Ovary (tissue), 9 donors: Measurements from ENCODE around the gene RPRD2. TPM values are rescaled to one million over a fixed set of nuclear protein-coding genes. Genes with fewer than 3 reads are reported as not detected.
A peak's percentile ranks its signal among the peaks of the same experiment; 100 is the strongest.

Experiments used
- DNase-seq, 5 donors: peaks; one replicate each; pipeline ENCODE4 v3.0.0-alpha.2; 2019 to 2020
- H3K27ac ChIP-seq, 2 donors: fragments of 200-600 bp; one replicate each; pipeline versions ENCODE4 v1.5.1 to v1.8.0; 2019 to 2022
- H3K27me3 ChIP-seq: fragments of 200-600 bp; one replicate; pipeline ENCODE4 v1.8.0; 2022
- H3K36me3 ChIP-seq: fragments of 200-600 bp; sonication (generic); one replicate; pipeline ENCODE4 v1.5.1; 2019
- H3K4me1 ChIP-seq: one replicate; pipeline ENCODE4 v1.8.1; 2013; ENCODE audit warnings: mild to moderate bottlenecking, moderate library complexity; ENCODE audit not compliant: insufficient read depth
- H3K4me3 ChIP-seq: fragments of 200-600 bp; sonication (generic); one replicate; pipeline ENCODE4 v1.5.1; 2017
- H3K9me3 ChIP-seq, 2 donors: fragments of 200-600 bp in 1 of 2; sonication (generic) in 1 of 2; one replicate each; pipeline versions ENCODE4 v1.5.1 to v1.8.1; 2013 to 2019; ENCODE audit warnings: mild to moderate bottlenecking in 1 of 2, moderate library complexity in 1 of 2
- CTCF ChIP-seq, 3 donors: fragments of 450-650 bp in 2 of 3; fragments of 200-600 bp in 1 of 3; IDR thresholded peaks; one replicate each; pipeline versions ENCODE4 v1.5.1 to v1.8.0; 2016 to 2022; ENCODE audit warnings: antibody characterized with exemption in 3 of 3, mild to moderate bottlenecking in 1 of 3
- EP300 ChIP-seq: sonication (generic); formaldehyde crosslinking; IDR thresholded peaks from one replicate; pipeline ENCODE4 v1.6.1; 2017; ENCODE audit warnings: antibody characterized with exemption
- POLR2A ChIP-seq: fragments of 450-650 bp; IDR thresholded peaks from one replicate; pipeline ENCODE4 v1.6.1; 2017; ENCODE audit warnings: antibody characterized with exemption, mild to moderate bottlenecking, moderate library complexity
- WGBS, 3 donors: extraction: QIAGEN DNeasy Blood & Tissue Kit in 1 of 3; methylation state at CpG; one replicate each; pipeline versions ENCODE4 v1.1.5 to v1.1.7; 2013 to 2017; 5-methylcytosine and 5-hydroxymethylcytosine counted together
- intact Hi-C, 4 donors: fragments of 100-400 bp; cut with DNase I; formaldehyde crosslinking; loops; one replicate each; pipeline versions ENCODE4 v1.11.0 to v1.15.1; 2022 to 2023
- polyA plus RNA-seq, 2 donors: library from polyadenylated mRNA; stranded (reverse); fragments of 200-250 nt in 1 of 2; fragments of 350-450 nt in 1 of 2; fragmentation: Illumina TruSeq in 1 of 2; extraction: RNeasy Lipid Tissue Mini Kit (QIAGEN cat#74804) in 1 of 2; gene quantifications; one replicate each; pipeline ENCODE4 v1.2.3, GENCODE V29; 2013 to 2014
- total RNA-seq, 7 donors: library from RNA; depleted of rRNA in 2 of 7; stranded (reverse); fragments of >200 nt in 2 of 7; fragmentation: NEBNext Ultra II Directional in 3 of 7; extraction: Animal tissue kit (Norgen Biotek cat#: 25700) in 3 of 7; gene quantifications; one replicate each; pipeline versions ENCODE4 v1.1.0 to v1.2.4, GENCODE V29; 2016 to 2023
- donor health status: DM: no; HTN: no; CAD: no; lungs with moderate emphysema.
- donor health status: DM: no; HTN: no; CAD: no.
- donor health status: Bipolar disorder and iron deficiency.
- donor health status: DM: yes; HTN: yes; CAD: no.
- donor health status: DM: no; HTN: no; CAD: no.
- donor health status: DM: yes; HTN: yes; CAD: no.

RPRD2 gene
- total and polyA plus RNA-seq, 9 donors: 18.2 to 55.6 (median 43.9) TPM

DNA sequence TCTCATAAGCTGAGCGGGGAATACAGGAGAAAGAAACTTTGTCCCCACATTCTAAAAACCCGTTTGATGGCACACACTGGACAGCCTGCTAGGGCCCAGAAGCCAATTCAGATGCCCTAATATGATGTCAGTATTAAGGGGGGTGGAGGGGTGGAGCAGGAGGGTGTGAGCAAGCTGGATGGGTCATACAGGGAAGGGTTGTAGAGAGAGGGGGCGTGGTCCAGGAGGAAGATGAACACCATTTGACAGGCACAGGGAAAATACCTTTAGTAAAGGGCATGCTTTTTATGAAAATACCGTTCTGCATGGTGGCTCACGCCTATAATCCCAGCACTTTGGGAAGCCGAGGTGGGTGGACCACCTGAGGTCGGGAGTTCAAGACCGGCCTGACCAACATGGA lies 129.2 kb downstream of the RPRD2 start:
- WGBS, 3 donors: 92 to 97% (median 95%) methylated on average over 8 of the region's 8 CpGs
- intact Hi-C loops: no loop called here
- Histone ChIP-seq H3K27ac (no peak overlapping the region), H3K4me3 (no peak overlapping the region), H3K4me1 (peaks cover under 1% of the 10 kb centered on the region), H3K36me3 (no peaks in the 10 kb centered on the region), H3K27me3 (no peaks in the 10 kb centered on the region), H3K9me3 (no peaks in the 10 kb centered on the region)
- DNase-seq: peak in 1 of 5 donors; percentile 4
- TF ChIP-seq POLR2A: no peak
- no peak for TF ChIP-seq CTCF (IDR thresholded peaks at IDR 0.05)
- TF ChIP-seq EP300: no peak

DNA sequence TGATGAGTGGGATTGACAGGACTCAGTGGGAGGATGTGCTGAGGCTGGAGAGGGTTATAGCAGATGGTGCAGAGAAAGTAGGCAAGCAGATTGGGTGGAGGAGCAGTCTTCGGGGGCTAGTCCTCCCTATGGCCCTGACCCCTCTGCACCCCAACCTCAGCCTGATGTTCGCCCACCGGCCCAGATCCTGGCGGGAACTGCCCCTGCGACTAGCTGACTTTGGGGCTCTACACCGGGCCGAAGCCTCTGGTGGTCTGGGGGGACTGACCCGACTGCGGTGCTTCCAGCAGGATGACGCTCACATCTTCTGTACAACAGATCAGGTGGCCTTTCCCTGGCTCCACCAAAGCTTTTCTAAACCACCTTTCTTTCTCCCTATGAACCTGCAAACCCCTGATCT lies 134.4 kb downstream of the RPRD2 start:
- peak in 1 of 5 donors; percentile 25 for DNase-seq
- Histone ChIP-seq H3K27me3 (no peaks in the 10 kb centered on the region), H3K4me1 (no peaks in the 10 kb centered on the region), H3K36me3 (no peaks in the 10 kb centered on the region), H3K9me3 (no peaks in the 10 kb centered on the region), H3K4me3 (no peak overlapping the region), H3K27ac (no peak overlapping the region)
- 89 to 96% (median 92%) methylated on average over 10 of the region's 10 CpGs for WGBS, 3 donors
- intact Hi-C loops: no loop called here
- TF ChIP-seq POLR2A: no peak
- TF ChIP-seq EP300: no peak
- no peak for TF ChIP-seq CTCF (IDR thresholded peaks at IDR 0.05)

GRCh38 chr1:150505431-150505830 lies 141.5 kb downstream of the RPRD2 start:
- 88 to 92% (median 89%) methylated on average over 6 of the region's 6 CpGs for WGBS, 3 donors

DNA sequence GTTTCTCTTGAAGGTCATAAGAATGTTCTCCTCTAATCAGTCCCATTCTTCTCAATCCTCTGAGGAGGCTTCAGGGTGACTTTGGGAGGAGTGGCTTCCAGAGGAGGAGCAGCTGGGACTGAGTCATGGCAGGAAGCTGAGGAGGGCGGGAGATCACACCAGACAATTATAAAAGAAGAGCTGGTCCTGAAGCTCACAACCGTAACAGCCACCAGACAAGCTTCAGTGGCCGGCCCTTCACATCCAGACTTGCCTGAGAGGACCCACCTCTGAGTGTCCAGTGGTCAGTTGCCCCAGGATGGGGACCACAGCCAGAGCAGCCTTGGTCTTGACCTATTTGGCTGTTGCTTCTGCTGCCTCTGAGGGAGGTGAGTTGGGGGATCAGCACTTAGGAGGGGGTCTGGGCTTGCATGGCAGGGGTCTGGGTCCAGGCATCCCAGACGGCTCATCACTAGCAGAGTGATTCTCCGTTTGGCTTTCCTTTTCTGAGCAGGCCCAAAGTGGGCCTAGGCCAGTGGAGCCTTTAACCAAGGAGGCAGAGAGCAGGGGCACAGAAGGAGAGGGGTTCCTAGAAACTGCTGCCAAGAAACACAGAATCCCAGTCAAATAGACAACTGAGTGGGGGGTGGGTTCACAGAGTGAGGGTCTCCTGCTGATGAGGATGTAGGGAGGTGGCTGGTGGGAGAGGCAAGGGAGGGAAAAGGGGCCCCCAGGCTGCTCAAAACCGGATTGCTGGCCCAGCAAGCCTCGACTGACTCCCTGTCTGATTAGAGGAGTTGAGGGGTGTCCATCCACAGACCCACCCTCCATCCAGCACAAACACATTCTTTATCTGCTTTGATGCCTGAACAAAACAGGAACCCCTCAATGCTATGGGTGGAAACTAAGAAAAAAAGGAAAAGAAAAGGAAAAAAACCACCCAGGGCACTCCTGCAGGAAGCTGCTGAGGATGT lies 144.2 kb downstream of the RPRD2 start, which contains the start of gene ECM1:
TSS of gene ECM1 (plus strand) at position 198 of the 953 bp plus-strand sequence. CDS start at position 299, 101 bp downstream.
- Histone ChIP-seq H3K36me3 (no peaks in the 10 kb centered on the region), H3K27ac (no peak within 1 kb of the TSS), H3K4me1 (no peaks in the 10 kb centered on the region), H3K27me3 (no peaks in the 10 kb centered on the region), H3K4me3 (no peak within 1 kb of the TSS), H3K9me3 (no peaks in the 10 kb centered on the region)
- intact Hi-C loops: no loop called here
- WGBS, 3 donors: 44 to 57% (median 45%) methylated on average over 7 of the region's 7 CpGs
- TF ChIP-seq EP300 (no peak), CTCF (IDR thresholded peaks at IDR 0.05) (no peak), POLR2A (no peak)
- DNase-seq: peak in 3 of 5 donors; percentile 40 to 46 (median 45)

More at GRCh38 chr1:150505431-150505830, 141.5 kb downstream of the RPRD2 start:
- H3K4me1 ChIP-seq: no peaks in the 10 kb centered on the region
- TF ChIP-seq CTCF (IDR thresholded peaks at IDR 0.05) (no peak), EP300 (no peak), POLR2A (no peak)
- no peaks in the 10 kb centered on the region for H3K27me3 ChIP-seq
- intact Hi-C loops: no loop called here
- H3K4me3 ChIP-seq: no peak overlapping the region
- DNase-seq: peak in 1 of 5 donors; percentile 18
- H3K36me3 ChIP-seq: no peaks in the 10 kb centered on the region
- H3K9me3 ChIP-seq: no peaks in the 10 kb centered on the region
- no peak overlapping the region for H3K27ac ChIP-seq
